OCI-LY1 (cell line): ENCODE results near the gene BIN1.

Source experiments
- H2AFZ ChIP-seq: fragments of 200-600 bp; sonication (generic), shearing (Covaris generic); 2 replicates; pipeline ENCODE4 v1.6.0; 2014; ENCODE audit warnings: antibody characterized with exemption, mild to moderate bottlenecking, low read length
- H3F3A ChIP-seq: fragments of 200-600 bp; sonication (generic), shearing (Covaris generic); 2 replicates; pipeline ENCODE4 v1.6.0; 2014; ENCODE audit warnings: mild to moderate bottlenecking, antibody characterized with exemption, low read length, moderate library complexity; ENCODE audit not compliant: insufficient read depth
- H3K27ac ChIP-seq: fragments of 200-600 bp; sonication (generic); 2 replicates; pipeline ENCODE4 v1.5.1; 2014; ENCODE audit warnings: low read length, mixed run types, mild to moderate bottlenecking, low read depth; ENCODE audit not compliant: poor library complexity, severe bottlenecking
- H3K27me3 ChIP-seq: fragments of 200-600 bp; sonication (generic); 2 replicates; pipeline ENCODE4 v1.6.0; 2014; ENCODE audit warnings: antibody characterized with exemption, mild to moderate bottlenecking, low read length, moderate library complexity; ENCODE audit not compliant: insufficient read depth
- H3K36me3 ChIP-seq: fragments of 200-600 bp; sonication (generic); 2 replicates; pipeline ENCODE4 v1.6.1; 2014; ENCODE audit warnings: mild to moderate bottlenecking, antibody characterized with exemption, low read length, moderate library complexity, mixed read lengths; ENCODE audit not compliant: insufficient read depth
- H3K4me1 ChIP-seq: fragments of 200-600 bp; sonication (generic); 2 replicates; pipeline ENCODE4 v1.5.1; 2014; ENCODE audit warnings: mild to moderate bottlenecking, low read length, moderate library complexity; ENCODE audit not compliant: insufficient read depth, severe bottlenecking
- H3K4me2 ChIP-seq: fragments of 200-600 bp; sonication (generic), shearing (Covaris generic); 2 replicates; pipeline ENCODE4 v1.6.1; 2014; ENCODE audit warnings: low read length
- H3K4me3 ChIP-seq: fragments of 200-600 bp; sonication (generic); 2 replicates; pipeline ENCODE4 v1.5.1; 2014; ENCODE audit warnings: low read length, low read depth, mild to moderate bottlenecking, mixed read lengths; ENCODE audit not compliant: poor library complexity, severe bottlenecking
- H3K79me2 ChIP-seq: fragments of 200-600 bp; shearing (Covaris generic); 2 replicates; pipeline ENCODE4 v1.6.1; 2016; ENCODE audit warnings: mixed run types, low read length, mixed read lengths; ENCODE audit not compliant: insufficient read depth
- H3K9ac ChIP-seq: fragments of 200-600 bp; sonication (generic), shearing (Covaris generic); 2 replicates; pipeline ENCODE4 v1.6.1; 2014; ENCODE audit warnings: mild to moderate bottlenecking, low read length, mixed read lengths
- H3K9me2 ChIP-seq: fragments of 200-600 bp; sonication (generic), shearing (Covaris generic); 2 replicates; pipeline ENCODE4 v1.6.1; 2014; ENCODE audit warnings: low read depth, mild to moderate bottlenecking, low read length, mixed read lengths
- H3K9me3 ChIP-seq: fragments of 200-600 bp; shearing (Covaris generic); 2 replicates; pipeline ENCODE4 v1.6.1; 2014; ENCODE audit warnings: low read length, mixed read lengths
- H4K20me1 ChIP-seq: fragments of 200-600 bp; sonication (generic), shearing (Covaris generic); 2 replicates; pipeline ENCODE4 v1.6.0; 2016; ENCODE audit warnings: mild to moderate bottlenecking, low read length; ENCODE audit not compliant: insufficient read depth
- CTCF ChIP-seq: fragments of 200-600 bp; sonication (generic), shearing (Covaris generic); IDR thresholded peaks from 2 replicates; pipeline ENCODE4 v1.5.1; 2017; ENCODE audit warnings: mild to moderate bottlenecking, antibody characterized with exemption, low read length, moderate library complexity, mixed read lengths
- EZH2 ChIP-seq: fragments of 200-600 bp; sonication (generic), shearing (Covaris generic); IDR thresholded peaks from 2 replicates; pipeline ENCODE4 v1.8.0; 2017; ENCODE audit warnings: borderline replicate concordance, mixed run types, mild to moderate bottlenecking, antibody characterized with exemption, low read length, moderate library complexity, mixed read lengths

BIN1 gene

DNA sequence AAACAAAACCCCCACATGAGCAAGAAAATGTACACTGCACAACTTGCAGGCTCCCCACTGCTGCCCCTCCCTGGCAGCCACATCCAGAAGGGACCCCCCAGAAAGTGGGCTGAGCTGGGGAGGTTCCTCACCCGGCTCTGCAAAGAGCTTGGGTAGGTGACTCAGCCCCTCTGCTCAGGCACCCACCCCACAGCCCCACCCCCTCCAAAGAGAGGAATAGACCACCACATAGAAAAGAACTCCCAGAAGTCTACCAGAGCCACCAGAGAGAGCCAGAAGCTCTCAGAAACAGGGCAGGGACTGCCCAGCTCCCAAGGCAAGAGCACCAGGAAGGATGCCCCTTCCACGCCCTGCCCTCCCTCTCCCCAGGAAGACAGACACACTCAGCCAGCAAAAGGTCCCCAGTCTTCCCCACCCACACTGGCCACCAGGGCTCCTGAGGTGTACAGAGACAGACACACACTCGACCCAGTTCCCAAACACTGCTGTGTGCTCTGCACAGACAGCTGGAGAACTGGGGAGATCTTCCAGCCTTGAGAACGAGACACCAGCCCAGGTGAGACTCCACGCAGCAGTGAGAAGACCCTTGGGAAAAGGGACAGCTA, 28.2 kb downstream of the BIN1 start:
- Histone ChIP-seq H3K9me3 (no peaks in the 10 kb centered on the region), H4K20me1 (no peaks in the 10 kb centered on the region), H3K4me1 (no peaks in the 10 kb centered on the region), H3K27me3 (no peaks in the 10 kb centered on the region), H3K4me3 (no peak overlapping the region), H3K27ac (no peak overlapping the region), H3K79me2 (no peaks in the 10 kb centered on the region), H3K4me2 (no peak overlapping the region), H3K9ac (no peak overlapping the region), H3F3A (no peaks in the 10 kb centered on the region), H3K9me2 (no peaks in the 10 kb centered on the region), H3K36me3 (no peaks in the 10 kb centered on the region), H2AFZ (no peak overlapping the region)
- TF ChIP-seq EZH2 (no peak), CTCF (no peak)

- Histone ChIP-seq H3F3A (no peaks in the 10 kb centered on the region), H4K20me1 (no peaks in the 10 kb centered on the region), H2AFZ (no peak overlapping the region), H3K27ac (no peak overlapping the region), H3K4me3 (no peak overlapping the region), H3K79me2 (no peaks in the 10 kb centered on the region), H3K9me3 (no peaks in the 10 kb centered on the region), H3K36me3 (no peaks in the 10 kb centered on the region), H3K9ac (no peak overlapping the region), H3K4me1 (no peaks in the 10 kb centered on the region), H3K4me2 (no peak overlapping the region), H3K9me2 (no peaks in the 10 kb centered on the region), H3K27me3 (no peaks in the 10 kb centered on the region)
- TF ChIP-seq CTCF (no peak), EZH2 (no peak)
Measured at GRCh38 chr2:127078028-127078427, 28.9 kb downstream of the BIN1 start.

DNA sequence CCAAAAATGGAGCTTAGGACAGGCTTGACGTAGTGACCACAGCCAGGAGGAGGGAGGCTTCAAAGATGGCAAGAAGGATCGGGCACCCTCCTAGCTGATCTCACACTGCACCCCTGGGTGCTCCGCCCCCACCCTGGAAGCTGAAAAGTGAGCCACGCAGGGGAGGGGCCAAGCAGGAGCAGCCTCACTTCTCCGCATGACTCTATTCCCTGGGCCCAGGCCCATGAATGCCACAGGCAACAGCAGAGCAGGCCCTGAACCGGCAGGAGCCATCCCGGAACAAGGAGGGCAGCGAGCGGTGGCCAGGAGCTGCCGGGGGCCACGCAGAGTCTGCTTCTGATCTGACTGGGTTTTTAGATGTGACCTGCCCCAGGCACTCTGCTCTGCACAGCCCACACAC, 30.0 kb downstream of the BIN1 start:
- TF ChIP-seq CTCF (no peak), EZH2 (no peak)
- no peak overlapping the region for H2AFZ ChIP-seq
- H3K9ac ChIP-seq = no peak overlapping the region
- no peak overlapping the region for H3K4me2 ChIP-seq
- no peak overlapping the region for H3K27ac ChIP-seq
- H3K4me3 ChIP-seq = no peak overlapping the region
- H4K20me1 ChIP-seq = no peaks in the 10 kb centered on the region
- H3F3A ChIP-seq = no peaks in the 10 kb centered on the region
- H3K9me2 ChIP-seq = no peaks in the 10 kb centered on the region
- no peaks in the 10 kb centered on the region for H3K79me2 ChIP-seq
- H3K27me3 ChIP-seq = no peaks in the 10 kb centered on the region
- H3K9me3 ChIP-seq = no peaks in the 10 kb centered on the region
- H3K36me3 ChIP-seq = no peaks in the 10 kb centered on the region
- H3K4me1 ChIP-seq = no peaks in the 10 kb centered on the region
